GM19240 (cell line): ENCODE results near the gene MEPE.
"Not testable (repeated sequence)": the region's sequence is repeated elsewhere in the genome, so short reads cannot be mapped to it uniquely, and the experiment has no call there.

Source experiments
- DNase-seq: peaks from one replicate; pipeline ENCODE4 v3.0.0; 2011; ENCODE audit warnings: low spot score; ENCODE audit not compliant: insufficient read length

MEPE gene

DNA sequence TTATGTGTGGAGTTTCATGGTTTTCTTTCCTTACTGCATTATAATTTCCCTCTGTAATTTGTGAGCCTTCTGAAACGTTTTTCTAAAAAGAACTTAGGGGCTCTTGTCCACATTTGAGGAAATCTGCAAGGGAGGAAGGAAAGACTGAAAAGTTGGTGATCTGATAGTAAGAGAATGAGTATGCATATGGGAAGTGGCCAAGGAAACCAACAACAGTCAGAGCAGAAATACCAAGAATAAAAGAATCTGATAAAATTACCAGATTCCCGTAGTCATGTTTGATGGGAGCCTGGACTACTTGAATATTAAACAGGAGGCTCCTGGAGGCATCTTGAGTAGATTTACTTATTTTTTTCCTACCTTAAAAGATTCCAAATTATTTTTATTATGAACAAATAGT is 50.1 kb downstream of the MEPE start:
- DNase-seq, result no peak

DNA sequence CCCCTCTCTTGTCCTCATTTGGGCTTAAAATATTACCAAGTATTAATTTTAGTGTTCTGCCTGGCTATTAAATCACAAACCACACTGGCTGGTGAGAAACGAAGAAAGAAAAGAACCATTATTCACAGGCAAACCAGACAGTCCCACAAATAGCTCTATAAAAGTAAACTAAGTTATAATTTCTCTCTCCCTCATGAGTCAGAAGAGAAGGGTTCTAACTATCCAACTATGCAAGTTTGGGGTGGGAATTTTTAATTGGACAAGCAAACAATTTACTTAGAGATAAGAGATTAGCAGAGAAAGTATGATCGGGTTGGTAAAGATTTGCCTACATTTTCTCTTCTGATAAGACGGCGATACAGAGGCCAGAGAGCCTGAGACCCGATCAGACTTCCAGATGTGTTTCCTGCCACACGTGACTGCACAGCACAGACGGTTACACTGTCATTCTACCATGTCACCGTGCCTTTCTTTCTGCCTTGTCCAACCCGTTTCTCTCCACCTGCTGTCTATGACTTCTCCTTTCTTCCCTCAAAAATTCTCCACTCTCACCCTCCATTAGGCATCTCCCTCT is 52.3 kb downstream of the MEPE start:
- no peak for DNase-seq

DNA sequence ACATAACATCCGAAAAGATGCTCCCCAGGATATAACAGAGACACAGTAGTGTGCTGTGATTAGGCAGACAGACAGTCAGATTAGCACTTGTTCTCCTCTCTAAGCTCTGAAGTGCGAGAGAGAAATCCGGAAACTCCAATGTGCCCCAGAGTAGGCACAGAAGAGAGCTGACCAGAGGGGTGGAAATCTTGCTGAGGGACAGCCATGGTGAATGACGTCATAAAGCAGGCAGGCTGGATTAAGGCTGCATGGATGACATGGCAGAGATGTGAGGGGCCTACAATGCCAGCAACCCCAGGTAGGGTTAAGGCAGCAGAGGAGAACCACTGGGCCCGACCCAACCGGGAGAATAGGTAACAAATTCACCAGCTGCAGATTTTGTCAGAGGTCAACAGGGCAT is 53.3 kb downstream of the MEPE start:
- no peak for DNase-seq

DNA sequence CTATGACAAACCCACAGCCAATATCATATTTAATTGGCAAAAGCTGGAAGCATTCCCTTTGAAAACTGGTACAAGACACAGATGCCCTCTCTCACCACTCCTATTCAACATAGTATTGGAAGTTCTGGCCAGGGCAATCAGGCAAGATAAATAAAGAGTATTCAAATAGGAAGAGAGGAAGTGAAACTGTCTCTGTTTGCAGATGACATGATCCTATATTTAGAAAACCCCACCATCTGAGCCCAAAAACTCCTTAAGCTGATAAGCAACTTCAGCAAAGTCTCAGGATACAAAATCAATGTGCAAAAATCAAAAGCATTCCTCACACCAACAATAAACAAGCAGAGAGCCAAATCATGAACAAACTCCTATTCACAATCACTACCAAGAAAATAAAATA is 58.0 kb downstream of the MEPE start:
- DNase-seq, result not testable (repeated sequence)

DNA sequence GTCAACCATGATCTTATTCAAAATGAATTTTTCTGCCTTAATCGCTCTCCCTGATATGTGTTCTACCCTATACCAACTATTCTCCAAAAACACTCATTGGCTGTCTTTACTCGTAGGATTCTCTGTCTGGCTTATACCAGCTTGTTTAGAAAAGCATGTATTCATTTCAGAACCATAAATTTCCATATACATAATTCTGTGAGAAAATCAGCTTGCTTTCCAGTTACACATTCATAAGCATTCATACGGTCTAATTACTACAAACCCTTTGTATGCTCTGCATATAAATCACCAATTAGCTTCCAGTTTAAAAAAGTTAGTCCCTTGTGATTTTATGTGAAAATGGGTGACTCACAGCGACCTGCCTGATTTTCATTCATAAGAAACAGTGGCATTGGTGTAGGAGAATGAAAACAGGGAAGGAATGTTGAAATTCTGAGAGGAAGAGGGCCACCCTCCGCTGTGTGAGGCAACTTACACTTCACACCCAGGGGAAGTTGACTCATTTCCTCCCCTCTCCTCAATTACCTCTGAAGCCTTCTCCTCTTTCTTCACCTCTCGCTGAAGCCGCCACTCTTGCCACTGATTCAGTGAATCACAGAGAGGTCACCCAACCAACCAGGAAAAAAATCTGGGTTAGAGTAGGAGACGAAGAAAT is 63.3 kb downstream of the MEPE start:
- no peak for DNase-seq
